HFF-Myc (cell line): ENCODE data around the gene OLIG1.

ENCODE experiments used
- DNase-seq: peaks from one replicate; pipeline ENCODE4 v3.0.0-alpha.2; 2011; ENCODE audit warnings: low read depth; ENCODE audit errors: extremely low read depth
- H3K4me3 ChIP-seq: replicated peaks from 2 replicates; pipeline ENCODE4 v1.5.1; 2011; ENCODE audit warnings: low read depth, mild to moderate bottlenecking, control low read depth, low read length
- TF ChIP-seq, protein P1 (sequence below): IDR thresholded peaks from 2 replicates; pipeline ENCODE4 v1.5.1; 2012; ENCODE audit warnings: mild to moderate bottlenecking, low read depth, low read length, control low read depth; ENCODE audit errors: missing control alignments

Gene OLIG1

DNA sequence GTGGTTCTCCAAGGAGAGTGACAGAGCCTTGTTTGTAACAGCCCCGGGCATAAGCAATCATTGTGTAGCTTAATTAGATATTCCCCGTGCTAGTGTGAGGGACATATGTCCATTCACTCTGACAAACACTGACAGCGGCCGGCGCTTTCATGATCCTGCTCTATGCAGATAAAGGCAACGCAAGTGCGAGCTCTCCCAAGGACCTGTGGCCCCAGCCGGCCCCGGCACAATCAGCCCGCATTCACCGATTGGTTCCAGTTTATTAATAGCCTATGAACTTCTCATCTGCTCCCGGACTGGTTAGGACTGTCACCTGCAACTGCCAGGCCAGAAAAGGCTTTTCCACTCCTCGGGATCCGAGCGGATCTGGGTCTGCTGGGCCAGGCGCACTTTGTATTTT is 18.0 kb upstream of the OLIG1 start:
- no peak overlapping the region for H3K4me3 ChIP-seq
- TF ChIP-seq, protein P1, sequence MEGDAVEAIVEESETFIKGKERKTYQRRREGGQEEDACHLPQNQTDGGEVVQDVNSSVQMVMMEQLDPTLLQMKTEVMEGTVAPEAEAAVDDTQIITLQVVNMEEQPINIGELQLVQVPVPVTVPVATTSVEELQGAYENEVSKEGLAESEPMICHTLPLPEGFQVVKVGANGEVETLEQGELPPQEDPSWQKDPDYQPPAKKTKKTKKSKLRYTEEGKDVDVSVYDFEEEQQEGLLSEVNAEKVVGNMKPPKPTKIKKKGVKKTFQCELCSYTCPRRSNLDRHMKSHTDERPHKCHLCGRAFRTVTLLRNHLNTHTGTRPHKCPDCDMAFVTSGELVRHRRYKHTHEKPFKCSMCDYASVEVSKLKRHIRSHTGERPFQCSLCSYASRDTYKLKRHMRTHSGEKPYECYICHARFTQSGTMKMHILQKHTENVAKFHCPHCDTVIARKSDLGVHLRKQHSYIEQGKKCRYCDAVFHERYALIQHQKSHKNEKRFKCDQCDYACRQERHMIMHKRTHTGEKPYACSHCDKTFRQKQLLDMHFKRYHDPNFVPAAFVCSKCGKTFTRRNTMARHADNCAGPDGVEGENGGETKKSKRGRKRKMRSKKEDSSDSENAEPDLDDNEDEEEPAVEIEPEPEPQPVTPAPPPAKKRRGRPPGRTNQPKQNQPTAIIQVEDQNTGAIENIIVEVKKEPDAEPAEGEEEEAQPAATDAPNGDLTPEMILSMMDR: no peak

DNA sequence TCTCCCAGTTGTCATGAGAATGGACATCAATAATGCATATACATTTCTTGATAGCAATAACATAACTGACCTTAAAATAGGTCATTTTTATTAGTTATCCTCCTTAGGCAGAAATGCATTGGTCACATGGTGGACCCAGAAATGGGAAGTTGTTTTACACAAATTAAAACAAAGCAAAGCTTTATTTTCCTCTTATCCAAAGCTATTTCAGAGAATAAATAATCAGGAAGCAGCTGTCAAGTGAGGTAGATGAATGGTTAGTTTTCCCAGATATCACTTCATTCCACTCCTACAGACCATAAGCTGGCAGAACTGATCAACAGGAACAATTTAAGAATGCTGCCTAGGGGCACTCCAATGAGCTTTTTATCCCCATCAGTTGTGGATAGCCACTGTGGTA is 16.0 kb upstream of the OLIG1 start:
- H3K4me3 ChIP-seq: no peak overlapping the region
- TF ChIP-seq, protein P1: no peak
- DNase-seq: no peak

More for the DNA sequence above, 18.0 kb upstream of the OLIG1 start:
- no peak for DNase-seq

DNA sequence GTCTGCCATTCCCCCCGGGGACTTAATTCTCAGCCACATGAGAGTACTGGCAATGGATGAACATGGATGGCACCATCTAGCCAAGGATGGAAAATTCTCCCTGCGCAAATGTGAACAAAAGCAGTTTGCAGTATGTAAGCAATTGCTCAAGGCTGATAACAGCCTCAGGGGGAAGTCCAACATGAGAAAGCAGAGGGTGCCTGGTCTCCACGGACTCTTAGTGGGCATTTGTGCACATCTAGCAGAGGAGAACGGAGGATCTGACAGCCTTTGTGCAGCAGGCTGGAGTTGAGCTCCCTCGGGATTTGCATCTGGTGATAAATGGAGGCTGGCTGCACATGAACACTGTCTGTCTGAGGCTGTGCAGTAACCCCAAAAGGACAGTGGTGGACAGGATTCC is 13.9 kb upstream of the OLIG1 start:
- H3K4me3 ChIP-seq: no peak overlapping the region
- TF ChIP-seq, protein P1: no peak
- DNase-seq: no peak

DNA sequence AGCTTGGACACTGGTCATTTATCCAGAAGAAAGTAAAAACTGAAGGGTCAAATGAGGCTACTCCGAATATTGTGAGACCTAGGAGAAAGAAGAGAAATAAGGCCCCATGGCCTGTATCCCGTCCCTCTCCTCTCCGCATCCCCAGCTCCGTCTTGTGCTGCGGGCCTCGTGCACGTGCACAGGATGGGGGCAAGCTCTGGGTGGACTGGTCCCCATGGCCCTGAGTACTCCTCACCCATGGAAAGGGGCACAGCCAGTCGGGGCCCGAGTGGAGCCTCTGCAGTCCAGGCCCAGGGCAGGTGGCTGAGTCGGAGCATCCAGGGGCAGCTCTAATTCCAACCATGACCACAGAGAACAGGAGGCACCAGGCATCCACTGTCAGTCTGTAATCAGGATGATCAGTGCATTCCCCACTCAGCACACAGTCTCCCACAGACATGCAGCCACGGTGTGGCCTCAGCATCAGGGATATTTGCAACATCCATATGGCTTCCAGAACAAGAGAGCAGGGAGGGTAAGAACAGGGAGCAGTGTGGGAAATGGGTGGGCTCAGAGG is 12.5 kb upstream of the OLIG1 start:
- no peak for DNase-seq
- no peak overlapping the region for H3K4me3 ChIP-seq
- TF ChIP-seq, protein P1: no peak

GRCh38 chr21:33058527-33058926 is 11.4 kb upstream of the OLIG1 start:
- TF ChIP-seq, protein P1: no peak
- no peak for DNase-seq
- H3K4me3 ChIP-seq: no peak overlapping the region

GRCh38 chr21:33058957-33059356 is 11.0 kb upstream of the OLIG1 start:
- TF ChIP-seq, protein P1: no peak
- no peak overlapping the region for H3K4me3 ChIP-seq
- DNase-seq: no peak

GRCh38 chr21:33059380-33059841 is 10.5 kb upstream of the OLIG1 start:
- H3K4me3 ChIP-seq: no peak overlapping the region
- TF ChIP-seq, protein P1: no peak
- no peak for DNase-seq
